NB4 (cell line): Measurements from ENCODE around the gene IL17RB.

Experiments used
- MAX ChIP-seq: IDR thresholded peaks from 2 replicates; pipeline ENCODE4 v1.6.1; 2011; ENCODE audit warnings: low read depth, low read length
- MYC ChIP-seq: IDR thresholded peaks from 2 replicates; pipeline ENCODE4 v1.6.1; 2011; ENCODE audit warnings: low read depth, low read length
- POLR2A ChIP-seq: IDR thresholded peaks from 2 replicates; pipeline ENCODE4 v1.6.1; 2011; ENCODE audit warnings: mild to moderate bottlenecking; ENCODE audit not compliant: insufficient read length; ENCODE audit errors: extremely low read depth
- TF ChIP-seq, protein P1 (sequence below): IDR thresholded peaks from one replicate; pipeline ENCODE4 v1.5.1; 2012; ENCODE audit warnings: low read depth, low read length

DNA sequence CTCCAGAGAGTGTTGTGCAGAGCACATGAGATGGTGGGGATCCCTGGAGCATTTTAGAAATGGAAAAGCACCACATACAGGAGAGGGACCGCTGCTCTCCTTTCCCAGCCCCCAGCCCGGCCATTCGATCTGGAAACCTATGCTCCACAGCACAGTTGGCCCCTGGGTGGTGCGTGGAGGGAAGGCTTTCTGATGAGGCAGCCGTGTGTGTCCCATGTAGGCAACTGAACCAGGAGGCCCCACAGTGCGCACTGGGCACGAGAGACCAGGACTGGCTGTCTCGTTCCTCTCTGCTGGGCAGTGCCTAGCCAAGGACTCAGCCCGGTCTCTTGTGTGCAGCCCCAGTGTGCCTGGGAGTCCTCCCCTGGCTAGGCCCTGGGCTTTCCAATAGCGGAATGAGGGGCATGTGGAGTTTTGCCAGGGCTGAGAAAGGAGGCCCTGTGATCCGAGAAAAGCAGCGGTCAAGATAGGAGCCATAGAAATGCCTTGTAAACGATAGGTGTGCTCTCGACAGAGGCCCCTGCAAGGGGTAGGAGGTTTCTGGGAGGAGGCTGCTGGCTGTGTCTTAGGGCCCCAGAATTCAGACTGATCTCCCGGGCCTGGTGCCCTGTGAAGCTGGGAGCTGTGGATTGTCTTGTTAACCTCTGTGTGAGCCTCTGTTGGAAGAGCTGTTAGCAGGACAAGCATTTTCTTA, 39.1 kb upstream of the IL17RB start:
- TF ChIP-seq, protein P1, sequence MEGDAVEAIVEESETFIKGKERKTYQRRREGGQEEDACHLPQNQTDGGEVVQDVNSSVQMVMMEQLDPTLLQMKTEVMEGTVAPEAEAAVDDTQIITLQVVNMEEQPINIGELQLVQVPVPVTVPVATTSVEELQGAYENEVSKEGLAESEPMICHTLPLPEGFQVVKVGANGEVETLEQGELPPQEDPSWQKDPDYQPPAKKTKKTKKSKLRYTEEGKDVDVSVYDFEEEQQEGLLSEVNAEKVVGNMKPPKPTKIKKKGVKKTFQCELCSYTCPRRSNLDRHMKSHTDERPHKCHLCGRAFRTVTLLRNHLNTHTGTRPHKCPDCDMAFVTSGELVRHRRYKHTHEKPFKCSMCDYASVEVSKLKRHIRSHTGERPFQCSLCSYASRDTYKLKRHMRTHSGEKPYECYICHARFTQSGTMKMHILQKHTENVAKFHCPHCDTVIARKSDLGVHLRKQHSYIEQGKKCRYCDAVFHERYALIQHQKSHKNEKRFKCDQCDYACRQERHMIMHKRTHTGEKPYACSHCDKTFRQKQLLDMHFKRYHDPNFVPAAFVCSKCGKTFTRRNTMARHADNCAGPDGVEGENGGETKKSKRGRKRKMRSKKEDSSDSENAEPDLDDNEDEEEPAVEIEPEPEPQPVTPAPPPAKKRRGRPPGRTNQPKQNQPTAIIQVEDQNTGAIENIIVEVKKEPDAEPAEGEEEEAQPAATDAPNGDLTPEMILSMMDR = no peak
- TF ChIP-seq MAX = no peak
- no peak for TF ChIP-seq POLR2A
- TF ChIP-seq MYC = no peak
